Measurements from ENCODE around the gene SH3BP1. TPM values are rescaled to one million over a fixed set of nuclear protein-coding genes. Genes with fewer than 3 reads are reported as not detected.

SH3BP1 gene
- total RNA-seq, 1 donor from 2014 or later: 9.9 TPM

DNA sequence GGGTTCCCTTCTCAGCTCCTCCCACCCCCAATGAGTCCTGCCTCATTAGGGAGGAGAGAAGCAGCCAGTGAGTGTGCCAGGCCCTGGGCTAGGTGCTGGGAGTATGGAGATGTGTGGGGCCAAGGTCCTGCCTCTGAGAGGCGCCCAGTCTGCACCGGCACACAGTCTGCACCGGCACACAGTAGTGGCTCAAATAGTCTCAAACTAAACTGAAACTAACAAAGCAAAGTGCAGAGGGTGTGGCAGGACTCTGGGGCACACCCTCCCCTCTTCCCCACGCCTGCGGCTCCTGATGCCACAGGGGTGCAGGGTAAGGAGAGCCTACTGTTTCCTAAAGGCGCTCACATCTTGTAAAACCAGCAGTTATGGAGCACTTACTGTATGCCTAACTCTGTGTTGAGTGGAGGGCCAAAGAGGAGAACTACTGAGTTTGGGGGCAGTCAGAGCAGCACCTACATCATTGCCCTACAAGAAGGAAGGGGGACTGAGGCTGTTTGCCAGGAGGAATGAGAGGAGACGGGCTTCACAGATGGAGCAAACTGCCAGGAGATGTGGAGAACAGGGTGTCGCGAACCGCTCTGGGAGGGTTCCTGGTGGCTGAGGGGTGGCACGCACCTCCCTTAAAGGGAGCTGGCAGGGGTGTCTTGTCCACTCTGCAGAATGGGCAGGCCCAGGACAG, 939 bp upstream of the SH3BP1 start:
- Histone ChIP-seq H3K27ac (ENCODE audit: low read depth, low read length) (no peak overlapping the region), H3K36me3 (ENCODE audit: control insufficient read depth in 3 of 3, insufficient read depth in 3 of 3, low read length in 3 of 3) (no peaks in the 10 kb centered on the region), H3K27me3 (ENCODE audit: control insufficient read depth in 3 of 3, insufficient read depth in 3 of 3, low read length in 3 of 3) (peaks cover 3 to 32% (median 15%) of the 10 kb centered on the region in 3 donors), H3K9me3 (ENCODE audit: control insufficient read depth in 3 of 3, low read length in 3 of 3) (no peaks in the 10 kb centered on the region), H3K4me1 (ENCODE audit: control insufficient read depth in 3 of 3, insufficient read depth in 3 of 3, low read length in 3 of 3) (peaks cover 15 to 47% (median 42%) of the 10 kb centered on the region in 3 donors), H3K4me3 (ENCODE audit: low read length in 3 of 3) (peak overlapping the region in 2 of 3 donors; percentile 20 to 35), H3K9ac (ENCODE audit: low read depth in 1 of 3, low read length in 3 of 3) (peak overlapping the region in 1 of 3 donors; percentile 45)

DNA sequence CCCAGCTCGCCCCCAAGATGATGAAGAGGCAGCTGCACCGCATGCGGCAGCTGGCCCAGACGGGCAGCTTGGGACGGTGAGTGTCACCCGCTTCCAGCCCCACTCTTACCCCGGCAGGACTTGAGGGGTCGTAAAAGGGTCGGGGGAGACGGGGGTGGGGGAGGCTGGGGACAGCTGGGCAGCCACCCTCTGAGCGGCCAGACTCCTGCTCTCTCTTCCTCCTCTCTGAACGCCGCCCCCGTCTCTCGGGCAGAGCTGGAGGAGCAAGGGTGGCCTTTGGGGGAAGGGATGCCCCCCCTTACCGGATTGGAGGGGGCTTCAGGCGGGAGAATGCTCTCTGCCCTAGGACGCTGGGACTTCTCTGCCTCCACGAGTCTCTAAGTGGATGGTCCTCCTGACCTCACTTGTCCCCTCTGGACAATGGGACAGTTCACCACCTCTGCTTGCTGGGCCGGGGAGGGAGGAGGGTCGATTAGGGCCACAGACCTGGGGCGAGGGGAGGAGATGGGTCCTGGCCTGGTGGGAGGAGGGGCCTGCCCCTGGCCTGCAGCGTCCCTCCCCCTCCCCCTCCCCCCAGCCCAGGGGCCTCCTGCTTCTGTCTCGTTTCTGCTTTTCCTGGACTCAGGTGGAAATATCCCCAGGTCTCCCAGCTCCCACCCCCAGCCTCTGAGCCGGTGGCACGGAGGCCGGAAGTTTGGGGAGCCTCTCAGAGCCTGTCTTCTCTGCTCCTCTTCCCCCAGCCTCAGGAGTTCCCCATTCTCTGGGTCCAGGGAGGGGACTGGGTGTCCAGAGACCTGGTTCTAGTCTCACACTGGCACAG, 512 bp downstream of the SH3BP1 start:
- Histone ChIP-seq H3K9ac (ENCODE audit: low read depth in 1 of 3, low read length in 3 of 3) (peak overlapping the region in 1 of 3 donors; percentile 40), H3K36me3 (ENCODE audit: control insufficient read depth in 3 of 3, insufficient read depth in 3 of 3, low read length in 3 of 3) (no peaks in the 10 kb centered on the region), H3K27me3 (ENCODE audit: control insufficient read depth in 3 of 3, insufficient read depth in 3 of 3, low read length in 3 of 3) (peaks cover 3 to 32% (median 15%) of the 10 kb centered on the region in 3 donors), H3K27ac (ENCODE audit: low read depth, low read length) (no peak overlapping the region), H3K4me3 (ENCODE audit: low read length in 3 of 3) (peak overlapping the region; percentile 35 to 56 (median 43)), H3K4me1 (ENCODE audit: control insufficient read depth in 3 of 3, insufficient read depth in 3 of 3, low read length in 3 of 3) (peaks cover under 1 to 36% (median 30%) of the 10 kb centered on the region in 3 donors), H3K9me3 (ENCODE audit: control insufficient read depth in 3 of 3, low read length in 3 of 3) (no peaks in the 10 kb centered on the region)

DNA sequence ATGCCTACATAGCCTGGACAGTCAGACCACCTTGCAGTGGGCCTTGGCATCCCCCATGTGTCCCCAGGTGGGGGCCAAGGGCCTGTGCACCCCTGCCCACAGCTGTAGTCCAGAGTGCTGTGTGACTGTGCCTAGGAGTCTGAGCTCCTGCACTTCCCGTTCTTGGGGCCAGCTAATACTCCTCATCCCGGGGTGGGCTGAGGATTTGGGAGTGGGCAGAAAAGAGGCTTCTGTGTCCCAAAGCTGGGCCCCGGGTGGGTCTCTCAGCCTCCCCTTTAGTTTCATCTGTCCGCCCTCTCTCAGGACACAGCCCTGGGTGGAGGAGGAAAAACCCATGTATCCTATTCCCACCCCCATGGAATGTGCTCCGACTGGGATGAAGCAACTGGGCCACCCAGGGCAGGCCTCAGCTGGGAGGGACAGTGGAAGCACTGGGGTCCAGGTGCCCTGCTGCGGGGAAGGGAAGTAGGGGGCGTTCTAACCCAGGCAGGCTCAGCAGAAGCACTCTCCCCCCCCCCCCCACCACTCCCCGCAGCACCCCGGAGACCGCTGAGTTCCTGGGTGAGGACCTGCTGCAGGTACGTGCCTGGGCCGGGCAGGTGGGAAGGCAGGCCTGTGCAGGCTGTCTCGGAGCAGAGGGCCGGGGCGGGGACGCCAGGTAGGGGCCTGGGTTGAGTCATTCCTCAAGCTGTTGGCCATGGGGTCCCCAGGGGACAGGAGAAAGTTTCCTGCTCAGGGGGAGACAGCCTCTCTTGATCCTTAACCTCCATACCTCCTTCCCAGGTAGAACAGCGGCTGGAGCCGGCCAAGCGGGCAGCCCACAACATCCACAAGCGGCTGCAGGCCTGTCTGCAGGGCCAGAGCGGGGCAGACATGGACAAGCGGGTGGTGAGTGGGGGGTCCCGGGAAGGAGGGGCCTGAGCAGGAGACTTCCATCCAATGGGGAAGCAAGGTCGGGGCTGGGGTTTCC, 1.4 kb downstream of the SH3BP1 start:
- no peak overlapping the region for H3K9ac ChIP-seq (ENCODE audit: low read depth in 1 of 3, low read length in 3 of 3)
- H3K27ac ChIP-seq (ENCODE audit: low read depth, low read length): no peak overlapping the region
- H3K27me3 ChIP-seq (ENCODE audit: control insufficient read depth in 3 of 3, insufficient read depth in 3 of 3, low read length in 3 of 3): peaks cover 3 to 32% (median 15%) of the 10 kb centered on the region in 3 donors
- H3K36me3 ChIP-seq (ENCODE audit: control insufficient read depth in 3 of 3, insufficient read depth in 3 of 3, low read length in 3 of 3): no peaks in the 10 kb centered on the region
- H3K4me1 ChIP-seq (ENCODE audit: control insufficient read depth in 3 of 3, insufficient read depth in 3 of 3, low read length in 3 of 3): peaks cover 0 to 31% (median 25%) of the 10 kb centered on the region in 3 donors
- H3K9me3 ChIP-seq (ENCODE audit: control insufficient read depth in 3 of 3, low read length in 3 of 3): no peaks in the 10 kb centered on the region
- H3K4me3 ChIP-seq (ENCODE audit: low read length in 3 of 3): peak overlapping the region in 1 of 3 donors; percentile 22

DNA sequence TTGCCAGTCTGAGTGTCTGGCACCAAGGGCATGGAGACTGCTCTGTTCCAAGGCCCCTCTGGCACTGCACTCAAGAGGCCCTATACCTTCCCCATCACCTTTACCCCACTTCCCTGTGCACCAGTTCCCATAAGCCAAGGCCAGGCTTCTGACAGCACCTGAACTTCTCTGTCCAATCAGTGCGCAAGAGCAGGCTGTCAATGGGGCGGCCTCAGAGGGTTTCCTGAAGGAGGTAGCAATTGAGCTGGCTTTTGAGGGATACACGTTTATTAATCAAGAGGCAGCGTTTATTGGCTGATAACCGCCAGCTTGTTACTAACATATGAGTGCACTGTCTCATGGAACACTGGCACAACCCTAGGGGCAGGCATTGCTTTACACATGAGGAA, 2.1 kb downstream of the SH3BP1 start:
- H3K4me1 ChIP-seq (ENCODE audit: control insufficient read depth in 3 of 3, insufficient read depth in 3 of 3, low read length in 3 of 3): peaks cover 0 to 25% (median 24%) of the 10 kb centered on the region in 3 donors
- no peaks in the 10 kb centered on the region for H3K9me3 ChIP-seq (ENCODE audit: control insufficient read depth in 3 of 3, low read length in 3 of 3)
- H3K36me3 ChIP-seq (ENCODE audit: control insufficient read depth in 3 of 3, insufficient read depth in 3 of 3, low read length in 3 of 3): no peaks in the 10 kb centered on the region
- H3K27ac ChIP-seq (ENCODE audit: low read depth, low read length): no peak overlapping the region
- H3K9ac ChIP-seq (ENCODE audit: low read depth in 1 of 3, low read length in 3 of 3): no peak overlapping the region
- peaks cover 3 to 32% (median 15%) of the 10 kb centered on the region in 3 donors for H3K27me3 ChIP-seq (ENCODE audit: control insufficient read depth in 3 of 3, insufficient read depth in 3 of 3, low read length in 3 of 3)
- H3K4me3 ChIP-seq (ENCODE audit: low read length in 3 of 3): no peak overlapping the region

DNA sequence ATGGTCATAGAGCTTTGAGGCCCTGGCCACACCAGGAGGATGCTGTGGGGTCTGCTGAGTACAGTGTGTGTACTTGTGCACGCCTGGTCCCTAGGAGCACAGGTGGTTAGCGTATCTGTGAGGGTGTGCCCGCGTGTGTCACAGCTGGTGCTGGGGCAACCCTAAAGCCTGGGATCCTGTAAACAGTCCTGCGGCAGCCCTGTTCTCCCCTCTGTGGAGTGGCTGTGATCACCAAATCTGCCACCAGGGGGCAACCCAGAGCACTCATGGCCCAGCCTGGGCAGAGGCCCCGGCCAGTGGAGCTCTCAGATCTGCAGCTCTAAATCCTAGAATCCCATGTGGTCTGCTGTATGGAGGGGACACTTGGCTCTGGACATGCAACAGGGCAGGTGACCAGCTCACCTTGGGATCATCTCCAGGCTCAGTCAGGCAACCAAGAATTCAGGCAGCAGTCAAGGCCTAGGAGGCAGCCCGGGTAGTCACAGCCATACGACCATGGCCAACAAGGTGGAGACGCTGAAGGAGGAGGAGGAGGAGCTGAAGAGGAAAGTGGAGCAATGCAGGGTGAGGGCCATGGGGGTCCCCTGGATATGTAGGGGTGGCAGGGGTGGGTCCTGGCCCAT, 3.9 kb downstream of the SH3BP1 start:
- no peak overlapping the region for H3K27ac ChIP-seq (ENCODE audit: low read depth, low read length)
- peak overlapping the region in 2 of 3 donors; percentile 33 to 45 for H3K9ac ChIP-seq (ENCODE audit: low read depth in 1 of 3, low read length in 3 of 3)
- H3K4me3 ChIP-seq (ENCODE audit: low read length in 3 of 3): no peak overlapping the region
- peaks cover 3 to 24% (median 11%) of the 10 kb centered on the region in 3 donors for H3K27me3 ChIP-seq (ENCODE audit: control insufficient read depth in 3 of 3, insufficient read depth in 3 of 3, low read length in 3 of 3)
- H3K9me3 ChIP-seq (ENCODE audit: control insufficient read depth in 3 of 3, low read length in 3 of 3): no peaks in the 10 kb centered on the region
- H3K4me1 ChIP-seq (ENCODE audit: control insufficient read depth in 3 of 3, insufficient read depth in 3 of 3, low read length in 3 of 3): peaks cover 0 to 20% (median 17%) of the 10 kb centered on the region in 3 donors
- H3K36me3 ChIP-seq (ENCODE audit: control insufficient read depth in 3 of 3, insufficient read depth in 3 of 3, low read length in 3 of 3): no peaks in the 10 kb centered on the region

DNA sequence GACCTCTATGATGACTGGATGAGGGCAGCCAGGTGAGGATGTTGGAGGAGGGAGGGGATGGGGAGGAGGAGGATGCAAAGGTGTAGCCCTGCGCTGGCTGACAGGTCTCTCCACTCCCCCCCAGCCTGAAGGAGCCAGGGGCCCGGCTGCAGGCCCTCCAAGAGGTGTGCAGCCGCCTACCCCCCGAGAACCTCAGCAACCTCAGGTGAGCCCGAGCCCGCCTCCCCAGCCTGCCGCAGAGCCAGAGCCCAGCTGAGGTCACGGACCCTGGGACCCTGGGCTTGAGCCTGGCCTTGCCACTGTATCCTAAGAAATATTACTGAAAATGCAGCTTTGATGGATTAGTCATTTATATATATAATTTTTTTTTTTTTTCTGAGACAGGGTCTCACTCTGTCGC, 7.8 kb downstream of the SH3BP1 start:
- no peaks in the 10 kb centered on the region for H3K9me3 ChIP-seq (ENCODE audit: control insufficient read depth in 3 of 3, low read length in 3 of 3)
- no peaks in the 10 kb centered on the region for H3K36me3 ChIP-seq (ENCODE audit: control insufficient read depth in 3 of 3, insufficient read depth in 3 of 3, low read length in 3 of 3)
- H3K9ac ChIP-seq (ENCODE audit: low read depth in 1 of 3, low read length in 3 of 3): no peak overlapping the region
- H3K4me1 ChIP-seq (ENCODE audit: control insufficient read depth in 3 of 3, insufficient read depth in 3 of 3, low read length in 3 of 3): peaks cover 0 to 9% (median 8%) of the 10 kb centered on the region in 3 donors
- H3K27ac ChIP-seq (ENCODE audit: low read depth, low read length): no peak overlapping the region
- H3K4me3 ChIP-seq (ENCODE audit: low read length in 3 of 3): no peak overlapping the region
- H3K27me3 ChIP-seq (ENCODE audit: control insufficient read depth in 3 of 3, insufficient read depth in 3 of 3, low read length in 3 of 3): no peaks in the 10 kb centered on the region

DNA sequence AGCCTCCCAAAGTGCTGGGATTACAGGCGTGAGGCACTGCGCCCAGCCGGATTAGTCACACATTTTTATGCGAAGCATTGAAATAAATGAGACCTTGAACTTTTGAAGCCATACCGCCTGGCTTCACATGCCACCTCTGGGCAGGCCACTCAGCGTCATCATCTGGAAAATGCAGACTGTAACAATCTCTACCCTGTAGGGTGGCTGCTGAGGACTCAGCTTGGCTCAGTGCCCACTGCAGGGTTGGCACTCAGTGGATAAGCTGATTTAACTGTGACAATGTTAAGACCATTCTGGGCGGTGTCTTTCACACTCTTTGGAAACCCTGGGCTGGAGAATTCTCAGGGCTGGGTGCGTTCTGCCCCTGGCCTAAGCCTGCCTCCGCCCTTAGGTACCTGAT, 8.5 kb downstream of the SH3BP1 start:
- Histone ChIP-seq H3K4me3 (ENCODE audit: low read length in 3 of 3) (no peak overlapping the region), H3K9ac (ENCODE audit: low read depth in 1 of 3, low read length in 3 of 3) (no peak overlapping the region), H3K9me3 (ENCODE audit: control insufficient read depth in 3 of 3, low read length in 3 of 3) (no peaks in the 10 kb centered on the region), H3K27me3 (ENCODE audit: control insufficient read depth in 3 of 3, insufficient read depth in 3 of 3, low read length in 3 of 3) (no peaks in the 10 kb centered on the region), H3K36me3 (ENCODE audit: control insufficient read depth in 3 of 3, insufficient read depth in 3 of 3, low read length in 3 of 3) (no peaks in the 10 kb centered on the region), H3K27ac (ENCODE audit: low read depth, low read length) (no peak overlapping the region), H3K4me1 (ENCODE audit: control insufficient read depth in 3 of 3, insufficient read depth in 3 of 3, low read length in 3 of 3) (peaks cover 0 to 9% (median 8%) of the 10 kb centered on the region in 3 donors)

DNA sequence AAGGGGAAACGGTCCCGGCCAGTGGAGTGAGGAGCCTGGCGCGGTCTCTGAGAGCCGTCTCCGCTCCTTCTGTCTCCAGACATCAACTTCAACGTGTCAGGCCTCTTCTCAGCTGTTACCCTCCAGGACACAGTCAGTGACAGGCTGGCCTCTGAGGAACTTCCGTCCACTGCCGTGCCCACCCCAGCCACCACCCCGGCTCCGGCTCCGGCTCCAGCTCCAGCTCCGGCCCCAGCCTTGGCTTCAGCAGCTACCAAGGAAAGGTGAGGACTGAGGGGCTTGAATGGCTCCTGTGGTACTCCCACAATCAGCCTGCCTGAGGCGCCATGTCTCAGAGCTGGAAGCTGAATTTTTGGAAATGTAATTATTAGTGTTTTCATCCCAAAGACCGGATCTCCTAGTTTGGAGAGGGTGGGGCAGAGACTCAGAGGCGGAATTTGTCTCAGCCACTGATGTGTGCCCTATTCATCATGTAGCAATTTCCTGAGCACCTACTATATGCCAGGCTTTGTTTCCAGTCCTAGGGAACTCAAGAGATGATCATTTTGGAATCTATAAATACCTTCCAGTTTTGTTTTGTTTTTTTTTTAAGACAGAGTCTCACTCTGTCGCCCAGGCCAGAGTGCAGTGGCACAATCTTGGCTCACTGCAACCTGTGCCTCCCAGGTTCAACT, 11.1 kb downstream of the SH3BP1 start:
- Histone ChIP-seq H3K4me1 (ENCODE audit: control insufficient read depth in 3 of 3, insufficient read depth in 3 of 3, low read length in 3 of 3) (no peaks in the 10 kb centered on the region), H3K9ac (ENCODE audit: low read depth in 1 of 3, low read length in 3 of 3) (no peak overlapping the region), H3K27ac (ENCODE audit: low read depth, low read length) (no peak overlapping the region), H3K36me3 (ENCODE audit: control insufficient read depth in 3 of 3, insufficient read depth in 3 of 3, low read length in 3 of 3) (peaks cover 0 to 3% (median 0%) of the 10 kb centered on the region in 3 donors), H3K4me3 (ENCODE audit: low read length in 3 of 3) (no peak overlapping the region), H3K27me3 (ENCODE audit: control insufficient read depth in 3 of 3, insufficient read depth in 3 of 3, low read length in 3 of 3) (no peaks in the 10 kb centered on the region), H3K9me3 (ENCODE audit: control insufficient read depth in 3 of 3, low read length in 3 of 3) (no peaks in the 10 kb centered on the region)
